PC-9 (cell line): ENCODE measurements around the gene CAST.

Source experiments
- CTCF ChIP-seq: fragments of 200-600 bp; sonication (generic); conservative IDR thresholded peaks from 2 replicates; pipeline ENCODE4 v1.6.1; 2017; ENCODE audit warnings: mixed run types, antibody characterized with exemption, mild to moderate bottlenecking, moderate library complexity
- EZH2 ChIP-seq: fragments of 200-600 bp; sonication (generic); IDR thresholded peaks from 2 replicates; pipeline ENCODE4 v1.8.0; 2017; ENCODE audit warnings: antibody characterized with exemption, low read depth

- TF ChIP-seq CTCF (no peak), EZH2 (no peak)
Observed at GRCh38 chr5:96781031-96781971, 119.1 kb downstream of the CAST start.
